Suppressor macrophage treated with lipopolysaccharide for 4 hours (primary cell): ENCODE data around the gene FOXP1.

Experiments
- DNase-seq: peaks from one replicate; pipeline ENCODE4 v3.0.0-alpha.2; 2020

The FOXP1 gene

DNA sequence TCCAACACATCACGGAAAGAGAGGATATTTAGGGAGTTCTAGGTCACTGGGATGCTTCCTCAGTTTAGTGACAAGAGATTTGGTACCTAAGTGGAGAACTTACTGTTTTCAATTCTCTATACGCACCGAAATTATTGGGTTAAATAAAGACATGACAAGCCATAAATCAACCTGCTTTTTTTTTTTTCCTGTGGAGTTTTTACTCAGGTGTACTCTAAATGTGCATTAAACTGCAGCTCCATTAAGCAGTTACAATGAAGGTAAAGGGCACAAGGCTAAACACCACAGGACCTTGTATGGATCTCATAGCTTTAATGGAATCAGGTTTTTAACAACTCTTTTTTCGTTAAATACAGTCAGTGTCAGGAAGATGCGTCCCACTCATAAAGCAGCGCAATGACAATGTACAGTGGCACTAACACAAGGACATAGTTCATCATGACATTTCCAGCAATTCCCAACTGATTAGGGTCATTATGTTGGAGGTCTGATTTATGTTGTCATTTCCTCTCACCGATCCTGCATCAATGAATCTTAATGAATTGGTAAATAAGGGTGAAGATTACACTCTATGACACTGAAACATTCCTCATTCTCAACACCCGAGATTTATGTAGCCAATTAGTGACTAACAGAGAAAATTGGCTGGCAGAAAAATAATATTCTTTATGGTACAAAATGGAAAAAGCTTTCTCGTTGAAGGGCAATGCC lies 355.2 kb downstream of the FOXP1 start:
- DNase-seq: no peak

- DNase-seq: no peak
Measured at GRCh38 chr3:71227270-71227661, 356.3 kb downstream of the FOXP1 start.

GRCh38 chr3:71226565-71227269 lies 356.8 kb downstream of the FOXP1 start:
- DNase-seq: peak; percentile 63

DNA sequence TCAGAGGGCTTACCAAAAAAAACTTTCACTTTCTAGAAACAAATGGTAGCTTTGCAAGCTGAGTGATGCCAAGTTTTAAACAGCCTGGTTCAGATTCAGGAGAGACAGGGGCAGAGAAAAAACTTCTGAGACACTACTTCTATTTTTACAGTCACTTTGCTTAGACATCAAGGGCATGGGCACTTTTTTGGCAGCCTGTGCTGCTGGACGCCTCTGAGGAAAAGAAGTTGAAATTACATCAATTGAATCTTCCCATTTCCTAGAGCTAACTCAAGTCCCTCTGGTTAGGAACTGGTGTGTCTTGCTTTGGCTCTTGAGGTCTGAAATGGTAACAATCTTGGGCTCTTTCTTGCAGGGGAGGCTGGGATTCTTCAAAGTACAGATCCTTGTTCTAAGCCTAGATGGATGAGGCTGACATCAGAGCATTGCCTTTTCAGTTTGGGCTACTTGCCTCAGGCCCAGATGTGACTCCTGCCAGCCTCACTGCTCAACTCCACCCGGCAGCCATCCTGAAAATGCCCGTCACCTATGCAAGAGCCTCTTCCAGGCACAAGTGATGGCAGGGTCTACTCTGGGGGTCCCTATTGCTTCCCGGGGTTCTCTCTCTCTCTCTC lies 357.5 kb downstream of the FOXP1 start:
- DNase-seq: no peak

DNA sequence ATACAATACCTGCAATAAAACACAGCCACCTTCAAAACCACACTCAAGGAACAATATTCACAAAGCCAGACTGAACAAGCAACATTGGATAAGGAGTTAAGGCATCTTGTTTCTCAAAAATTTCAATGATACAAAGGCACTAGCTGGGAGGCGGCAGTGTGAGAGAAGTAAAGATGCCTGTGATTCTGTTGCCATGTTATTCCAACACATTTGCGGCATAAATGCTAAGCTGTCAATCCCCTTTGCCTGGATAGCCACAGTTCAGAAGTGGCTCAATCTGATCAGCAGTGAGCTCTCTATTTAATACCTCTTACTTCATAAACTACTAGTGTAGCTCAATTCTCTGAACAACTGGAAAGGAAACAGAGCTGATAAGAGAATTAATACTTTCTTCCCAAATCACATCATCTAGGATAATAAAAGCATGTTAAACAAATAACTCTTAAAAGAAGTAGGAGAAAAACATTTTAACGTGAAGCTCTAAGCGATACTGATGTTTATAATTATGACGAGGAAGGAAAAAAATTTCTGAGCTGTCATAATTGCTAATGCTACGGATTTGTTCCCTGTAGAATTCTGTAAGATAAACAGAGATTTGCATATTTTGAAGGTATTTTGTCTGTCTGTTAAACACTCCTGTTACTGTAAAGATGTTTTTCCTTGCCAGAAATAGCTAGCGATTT lies 358.4 kb downstream of the FOXP1 start:
- DNase-seq: no peak

DNA sequence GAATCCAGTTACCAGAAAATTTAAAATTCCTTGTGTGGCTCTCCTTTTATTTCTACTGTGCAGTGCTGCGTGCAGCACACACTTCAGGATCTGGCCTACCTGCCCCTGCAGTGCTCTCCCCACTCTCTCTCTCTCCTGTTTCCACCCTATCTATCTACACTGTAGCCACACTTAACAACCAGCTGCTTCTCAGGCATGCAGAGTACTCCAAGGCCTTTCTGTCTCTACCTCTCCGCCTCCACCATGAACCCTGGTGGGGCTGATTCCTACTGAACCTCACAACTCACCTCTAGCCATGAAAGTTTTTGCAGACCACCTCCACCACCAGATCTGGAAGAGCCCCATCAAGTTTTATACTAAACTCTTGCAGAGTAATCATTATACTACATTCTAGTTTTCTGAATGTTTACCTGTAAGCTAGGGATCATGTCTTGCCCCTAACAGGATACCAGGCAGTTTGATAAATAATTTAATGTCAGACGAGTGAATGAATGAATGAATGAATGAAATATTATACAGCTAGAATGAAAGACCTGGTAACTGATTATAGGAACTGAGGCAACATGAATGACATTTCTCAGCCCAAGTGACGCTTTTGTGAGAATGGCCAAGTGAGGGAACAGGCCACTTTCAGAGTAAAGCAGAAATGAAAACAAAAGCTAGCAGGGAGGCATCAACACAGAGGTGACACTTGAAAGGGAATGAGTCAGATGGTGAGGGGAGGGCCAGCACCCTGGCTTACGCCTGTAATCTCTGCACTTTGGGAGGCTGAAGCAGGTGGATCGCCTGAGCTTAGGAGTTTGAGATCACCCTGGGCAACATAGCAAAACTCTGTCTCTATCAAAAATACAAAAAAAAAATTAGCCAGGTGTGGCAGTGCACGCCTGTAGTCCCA lies 363.5 kb downstream of the FOXP1 start:
- no peak for DNase-seq

DNA sequence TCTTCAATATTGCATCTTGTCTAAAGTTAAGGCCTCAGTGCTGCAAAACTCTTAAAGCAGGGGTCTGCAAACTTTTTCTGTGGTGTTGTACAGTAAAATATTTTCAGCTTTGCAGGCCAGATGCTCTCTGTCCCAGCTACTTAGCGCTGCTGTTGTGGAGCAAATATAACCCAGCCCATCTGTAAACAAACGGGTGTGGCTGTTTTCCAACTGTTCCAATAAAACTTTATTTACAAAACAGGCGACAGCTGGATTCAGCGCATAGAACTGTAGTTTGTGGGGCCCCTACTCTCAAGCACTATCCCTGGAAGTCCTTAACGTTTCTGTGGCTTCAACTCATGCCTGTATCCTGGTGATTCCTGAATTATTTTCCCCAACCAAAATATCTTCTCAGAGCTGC lies 365.0 kb downstream of the FOXP1 start:
- no peak for DNase-seq

DNA sequence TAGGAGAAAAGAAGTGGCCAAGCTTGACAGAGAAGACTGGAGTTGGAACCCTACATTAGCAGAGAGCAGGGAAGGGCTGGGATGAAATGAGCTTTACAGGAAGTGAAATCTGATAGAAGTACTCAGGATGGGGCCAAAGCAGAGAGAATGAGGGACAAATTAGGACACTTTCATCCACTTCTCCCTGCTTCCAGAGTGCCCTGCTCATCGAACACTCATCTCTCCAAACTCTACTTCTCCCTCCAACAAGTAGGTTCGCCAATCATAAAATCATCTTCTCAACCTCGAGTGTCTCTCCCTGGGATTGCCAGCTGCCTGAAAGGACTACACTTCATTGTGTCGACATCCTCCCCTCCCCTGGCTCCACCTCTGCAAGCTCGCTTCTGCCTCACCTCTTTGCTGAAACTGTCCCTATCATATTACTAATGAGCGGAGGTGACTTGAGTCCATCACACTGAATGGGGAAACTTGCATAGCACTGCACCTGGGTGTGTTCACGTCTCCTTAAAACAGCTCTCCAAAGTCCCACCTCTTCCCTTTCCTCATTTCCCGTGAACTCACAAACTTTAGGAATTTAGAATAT lies 365.8 kb downstream of the FOXP1 start:
- DNase-seq: no peak

GRCh38 chr3:71215351-71215750 lies 368.2 kb downstream of the FOXP1 start:
- DNase-seq: no peak

- DNase-seq: no peak
Measured at GRCh38 chr3:71214797-71215196, 368.7 kb downstream of the FOXP1 start.

- no peak for DNase-seq
Measured at GRCh38 chr3:71214016-71214415, 369.5 kb downstream of the FOXP1 start.

GRCh38 chr3:71211083-71211482 lies 372.4 kb downstream of the FOXP1 start:
- DNase-seq: no peak

DNA sequence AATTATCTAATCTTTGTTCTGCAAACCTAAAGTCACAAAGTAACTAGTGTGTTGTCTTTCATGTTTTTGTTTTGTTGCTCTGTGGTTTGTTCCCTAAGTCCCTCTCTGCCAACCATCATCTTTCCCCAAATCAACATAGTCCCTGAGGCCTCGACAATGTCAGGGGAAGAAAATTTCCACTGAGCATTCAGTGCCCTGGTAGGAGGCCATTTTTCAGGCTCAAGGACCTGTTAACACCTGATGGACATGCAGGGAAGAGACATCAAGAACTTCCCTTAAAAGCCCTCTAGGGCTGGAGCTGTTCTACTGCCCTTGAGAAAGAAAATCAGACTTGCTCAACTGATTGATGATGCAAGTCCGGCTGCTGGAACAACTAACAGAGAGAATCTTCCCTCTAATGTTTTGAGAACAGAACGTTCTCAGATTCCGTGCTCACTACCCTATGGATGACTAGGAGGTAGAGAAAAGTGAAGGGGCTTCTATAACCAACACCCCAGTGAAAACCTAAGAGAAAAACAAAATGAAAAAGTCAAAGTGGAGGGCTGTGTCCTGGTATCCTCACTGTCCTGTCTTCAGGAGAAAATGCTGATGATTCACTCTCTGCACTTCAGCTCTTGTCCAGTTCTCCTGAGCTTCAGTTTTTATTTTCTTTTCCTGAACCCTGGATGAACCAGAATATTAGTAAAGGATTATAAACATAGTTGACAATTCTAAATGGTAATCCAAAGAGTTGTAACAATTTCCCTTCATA lies 373.1 kb downstream of the FOXP1 start:
- peak; percentile 65 for DNase-seq

- DNase-seq: no peak
Measured at GRCh38 chr3:71208211-71209095, 375.1 kb downstream of the FOXP1 start.

- no peak for DNase-seq
Measured at GRCh38 chr3:71207632-71208031, 375.9 kb downstream of the FOXP1 start.

DNA sequence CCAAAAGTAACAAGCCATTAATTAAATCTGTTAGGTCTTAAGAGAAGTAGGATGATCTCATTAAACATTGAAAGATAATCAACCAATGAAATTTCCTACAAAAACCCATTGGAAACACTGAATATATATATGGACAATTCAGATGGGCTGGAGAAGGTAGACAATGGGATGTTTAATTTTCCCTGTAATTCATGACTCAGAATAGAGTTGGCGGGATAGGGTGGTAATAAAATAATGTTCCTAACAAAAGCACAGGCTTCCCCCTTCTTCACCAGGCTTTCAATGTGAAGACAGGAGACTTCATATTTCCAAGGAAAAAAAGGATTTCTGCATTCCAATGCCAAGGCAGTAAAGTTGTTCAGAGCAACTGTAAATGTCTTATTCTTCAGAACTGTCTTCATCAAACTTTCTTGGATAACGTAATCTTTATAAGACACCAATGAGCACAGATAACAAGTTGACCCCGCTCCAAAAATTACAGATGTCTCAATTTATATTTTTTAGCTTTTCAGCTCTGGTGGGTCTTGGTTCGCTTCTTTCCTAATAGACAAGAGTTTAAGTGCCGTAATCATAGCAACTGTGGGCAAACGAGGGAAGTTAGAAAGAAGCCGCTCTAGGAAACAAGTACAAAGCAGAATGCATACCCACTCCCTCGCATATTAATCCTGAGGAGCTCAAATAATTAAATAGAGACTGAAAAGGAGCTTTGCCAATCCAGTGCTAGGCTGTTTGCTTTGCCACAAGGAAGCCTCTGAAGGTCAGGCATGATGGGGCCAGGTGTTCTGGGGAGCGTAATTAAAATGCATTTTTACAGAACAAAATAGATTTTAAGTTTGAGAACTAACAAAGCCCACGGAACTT lies 377.0 kb downstream of the FOXP1 start:
- no peak for DNase-seq

GRCh38 chr3:71203727-71204488 lies 379.6 kb downstream of the FOXP1 start:
- no peak for DNase-seq

- no peak for DNase-seq
Measured at GRCh38 chr3:71202848-71203533, 380.5 kb downstream of the FOXP1 start.
